Activated T-helper 9 cell treated with anti-CD3 and anti-CD28 coated beads, Interleukin-2, amount 50 U/mL, for 16 hours (primary cell): ENCODE measurements around the gene HEPHL1.
"Not testable (repeated sequence)": the region's sequence is repeated elsewhere in the genome, so short reads cannot be mapped to it uniquely, and the experiment has no call there.

Experiments
- DNase-seq: peaks from one replicate; pipeline ENCODE4 v3.0.0-alpha.2; 2020; ENCODE audit warnings: low read depth

Gene HEPHL1

GRCh38 chr11:94150056-94150455 lies 128.9 kb downstream of the HEPHL1 start:
- DNase-seq = no peak

GRCh38 chr11:94150704-94151685 lies 129.8 kb downstream of the HEPHL1 start:
- no peak for DNase-seq

- no peak for DNase-seq
Measured at GRCh38 chr11:94151903-94152677, 130.9 kb downstream of the HEPHL1 start.

- DNase-seq = no peak
Measured at GRCh38 chr11:94152678-94153065, 131.5 kb downstream of the HEPHL1 start.

GRCh38 chr11:94153320-94153719 lies 132.2 kb downstream of the HEPHL1 start:
- no peak for DNase-seq

GRCh38 chr11:94154095-94154856 lies 133.1 kb downstream of the HEPHL1 start:
- DNase-seq = no peak

- not testable (repeated sequence) for DNase-seq
Measured at GRCh38 chr11:94157339-94157738, 136.2 kb downstream of the HEPHL1 start.
